GM12878 (cell line): Measurements from ENCODE around the gene SUPT4H1. TPM values are rescaled to one million over a fixed set of nuclear protein-coding genes. Genes with fewer than 3 reads are reported as not detected.

ENCODE experiments used
- ATAC-seq: fragments of 200-7000 bp; cut with Tn5 transposase; 3 replicates; pipeline ENCODE4 v1.9.1; 2020; ENCODE audit warnings: mild to moderate bottlenecking, moderate library complexity
- BruUV-seq: library from RNA; stranded (reverse); fragments of 400-500 nt; replicated peaks from 2 replicates; lab custom pipeline; 2021; lab: Mats Ljungman, UMichigan
- CTCF ChIA-PET: fragments of 300-600 bp; sonication (Branson Sonifier 250); formaldehyde crosslinking; extraction: SDS; loops from one replicate; lab custom pipeline; 2021; ENCODE audit warnings: inconsistent platforms; lab: Yijun Ruan, JAX
- POLR2A ChIA-PET: fragments of 350-600 bp; formaldehyde crosslinking; extraction: SDS; loops from one replicate; lab custom pipeline; 2021; ENCODE audit warnings: inconsistent platforms; lab: Charles Lee
- RAD21 ChIA-PET: fragments of 300-600 bp; sonication (Branson Sonifier 250); formaldehyde crosslinking; loops from one replicate; lab custom pipeline; 2023; ENCODE audit warnings: antibody characterized with exemption; ENCODE audit not compliant: unreplicated experiment; lab: Charles Lee
- SMC1A ChIA-PET: fragments of 300-600 bp; sonication (Branson Sonifier 250); formaldehyde crosslinking; loops from one replicate; lab custom pipeline; 2023; ENCODE audit not compliant: unreplicated experiment, uncharacterized antibody; lab: Charles Lee
- DNase-seq: peaks from one replicate; pipeline ENCODE4 v3.0.0-alpha.2; 2011; ENCODE audit warnings: low read depth, low spot score
- FAIRE-seq: peaks from 3 replicates; lab custom pipeline; 2011; peaks lifted over from hg19 to GRCh38; lab: Jason Lieb, UNC
- H2AFZ ChIP-seq: 2 replicates; pipeline ENCODE4 v1.6.0; 2011; ENCODE audit warnings: low read depth, low read length, control low read depth; ENCODE audit not compliant: control insufficient read depth
- H3K27ac ChIP-seq: 2 replicates; pipeline ENCODE4 v1.5.1; 2011; ENCODE audit warnings: control low read depth; ENCODE audit not compliant: control insufficient read depth, insufficient read depth
- H3K27me3 ChIP-seq, 2 experiments: replicated peaks in 1 of 2; 2 replicates each; pipeline versions ENCODE4 v1.6.0 to v1.6.1; 2011; ENCODE audit warnings: low read length in 1 of 2; ENCODE audit not compliant: control insufficient read depth in 2 of 2, insufficient read depth in 2 of 2
- H3K36me3 ChIP-seq, 2 experiments: 2 replicates each; pipeline ENCODE4 v1.5.1; 2011; ENCODE audit warnings: low read length in 1 of 2; ENCODE audit not compliant: control insufficient read depth in 2 of 2, insufficient read depth in 2 of 2
- H3K4me1 ChIP-seq: 2 replicates; pipeline ENCODE4 v1.6.1; 2011; ENCODE audit warnings: mild to moderate bottlenecking, low read length, moderate library complexity, mixed read lengths; ENCODE audit not compliant: control insufficient read depth, insufficient read depth
- H3K4me2 ChIP-seq: 2 replicates; pipeline ENCODE4 v1.6.0; 2011; ENCODE audit warnings: control low read depth; ENCODE audit not compliant: control insufficient read depth, insufficient read depth
- H3K4me3 ChIP-seq: fragments of 200-600 bp; sonication (generic); 2 replicates; pipeline ENCODE4 v1.5.1; 2016
- H3K79me2 ChIP-seq: 2 replicates; pipeline ENCODE4 v1.6.0; 2011; ENCODE audit warnings: low read length; ENCODE audit not compliant: control insufficient read depth, insufficient read depth
- H3K9ac ChIP-seq: 2 replicates; pipeline ENCODE4 v1.8.0; 2011; ENCODE audit warnings: low read length, control low read depth, mixed read lengths; ENCODE audit not compliant: control insufficient read depth, insufficient read depth
- H3K9me3 ChIP-seq: replicated peaks from 3 replicates; pipeline ENCODE4 v1.5.1; 2011; ENCODE audit warnings: mild to moderate bottlenecking, low read length; ENCODE audit not compliant: control insufficient read depth, insufficient read depth
- H4K20me1 ChIP-seq: 2 replicates; pipeline ENCODE4 v1.6.0; 2011; ENCODE audit not compliant: control insufficient read depth, insufficient read depth
- ATF7 ChIP-seq: fragments of 450-650 bp; IDR thresholded peaks from 2 replicates; pipeline ENCODE4 v1.6.1; 2016; ENCODE audit warnings: low read depth, mild to moderate bottlenecking
- BHLHE40 ChIP-seq, 2 experiments: fragments of 450-650 bp in 1 of 2; IDR thresholded peaks; 2 replicates each; pipeline ENCODE4 v1.6.1; 2011 to 2017; ENCODE audit warnings: low read depth in 2 of 2, borderline replicate concordance in 1 of 2, improper control_type of control experiment in 1 of 2, low read length in 1 of 2, mild to moderate bottlenecking in 1 of 2
- CBX5 ChIP-seq: sonication (generic); IDR thresholded peaks from 2 replicates; pipeline ENCODE4 v1.6.1; 2016; ENCODE audit warnings: low read depth, moderate library complexity, mild to moderate bottlenecking, inconsistent platforms
- EED ChIP-seq: sonication (generic); IDR thresholded peaks from 2 replicates; pipeline ENCODE4 v1.6.1; 2016; ENCODE audit warnings: antibody characterized with exemption, low read depth
- EZH2 ChIP-seq: IDR thresholded peaks from 2 replicates; pipeline ENCODE4 v1.6.1; 2012; ENCODE audit warnings: low read depth, mild to moderate bottlenecking, control low read depth, inconsistent platforms, low read length, borderline replicate concordance; ENCODE audit not compliant: control insufficient read depth
- GABPA ChIP-seq: IDR thresholded peaks from 2 replicates; pipeline ENCODE4 v1.6.1; 2014; ENCODE audit warnings: antibody characterized with exemption, low read depth, mild to moderate bottlenecking, inconsistent platforms
- HDGF ChIP-seq: fragments of 450-650 bp; IDR thresholded peaks from 2 replicates; pipeline ENCODE4 v1.6.1; 2016; ENCODE audit warnings: antibody characterized with exemption
- MYC ChIP-seq: IDR thresholded peaks from 2 replicates; pipeline ENCODE4 v1.6.1; 2011; ENCODE audit warnings: mild to moderate bottlenecking, low read length, moderate library complexity, inconsistent platforms; ENCODE audit not compliant: insufficient read depth, insufficient replicate concordance, insufficient read length, severe bottlenecking
- NBN ChIP-seq: fragments of 450-650 bp; IDR thresholded peaks from 2 replicates; pipeline ENCODE4 v1.6.1; 2016
- POU2F2 ChIP-seq: IDR thresholded peaks from 3 replicates; pipeline ENCODE4 v1.6.1; 2011; ENCODE audit warnings: low read depth, mild to moderate bottlenecking, low read length, borderline replicate concordance
- RAD21 ChIP-seq: IDR thresholded peaks from 2 replicates; pipeline ENCODE4 v1.6.1; 2011; ENCODE audit warnings: mild to moderate bottlenecking, low read depth, low read length, moderate library complexity; ENCODE audit not compliant: insufficient read depth
- RB1 ChIP-seq: fragments of 450-650 bp; formaldehyde crosslinking; IDR thresholded peaks from 2 replicates; pipeline ENCODE4 v1.6.1; 2017; ENCODE audit warnings: mild to moderate bottlenecking, borderline replicate concordance
- SMAD1 ChIP-seq: fragments of 450-650 bp; IDR thresholded peaks from 2 replicates; pipeline ENCODE4 v1.6.1; 2018; ENCODE audit warnings: mild to moderate bottlenecking, low read depth; ENCODE audit not compliant: partially characterized antibody
- SRF ChIP-seq, 2 experiments: IDR thresholded peaks; 2 replicates each; pipeline ENCODE4 v1.6.1; 2011; ENCODE audit warnings: low read depth in 2 of 2, low read length in 2 of 2, mild to moderate bottlenecking in 1 of 2, moderate library complexity in 1 of 2
- YBX1 ChIP-seq: fragments of 450-650 bp; IDR thresholded peaks from 2 replicates; pipeline ENCODE4 v1.6.1; 2016; ENCODE audit warnings: antibody characterized with exemption
- ZNF24 ChIP-seq: fragments of 450-650 bp; IDR thresholded peaks from 2 replicates; pipeline ENCODE4 v1.6.1; 2017; ENCODE audit warnings: antibody characterized with exemption, mild to moderate bottlenecking
- WGBS: methylation state at CpG from one replicate; pipeline ENCODE4 v1.1.6; 2016; ENCODE audit warnings: low lambda C conversion rate; ENCODE audit not compliant: insufficient replicate concordance, insufficient coverage; ENCODE audit errors: missing lambda C conversion rate; 5-methylcytosine and 5-hydroxymethylcytosine counted together
- in situ Hi-C: fragments of 300-500 bp; cut with MboI; formaldehyde crosslinking; loops from 9 replicates; pipeline ENCODE4 v1.14.3; 2018; ENCODE audit warnings: mixed read lengths
- intact Hi-C: fragments of 100-400 bp; cut with micrococcal nuclease; formaldehyde crosslinking; loops from one replicate; pipeline ENCODE4 v1.14.2; 2022; ENCODE audit not compliant: unreplicated experiment
- polyA plus RNA-seq, 11 experiments: library from polyadenylated mRNA; depleted of rRNA in 4 of 11; unstranded in 6 of 11; stranded (reverse) in 5 of 11; fragments of >200 nt; fragmentation: Nextera tagmentation in 4 of 11; fragmentation: Illumina TruSeq in 1 of 11; extraction: Ambion mirVana in 4 of 11; extraction: Trizol in 1 of 11; gene quantifications; 1 replicate in 1 of 11; 2 replicates in 10 of 11; pipeline versions ENCODE4 v1.2.1 to v1.2.3, GENCODE V29; 2011 to 2016; ENCODE audit warnings: inconsistent platforms in 2 of 11, missing spikeins in 2 of 11, low read depth in 1 of 11
- total RNA-seq, 4 experiments: library from RNA; depleted of rRNA in 3 of 4; stranded (reverse); fragments of >200 nt in 3 of 4; fragmentation: Illumina TruSeq in 1 of 4; extraction: Trizol in 1 of 4; gene quantifications; 2 replicates each; pipeline versions ENCODE4 v1.2.1 to v1.2.3, GENCODE V29; 2013 to 2021
- TF ChIP-seq, protein P1 (sequence below): fragments of 450-650 bp; IDR thresholded peaks from 2 replicates; pipeline ENCODE4 v1.6.1; 2018; ENCODE audit warnings: borderline replicate concordance, mild to moderate bottlenecking; ENCODE audit not compliant: partially characterized antibody
- TF ChIP-seq, protein P2 (sequence below): fragments of 450-650 bp; IDR thresholded peaks from 2 replicates; pipeline ENCODE4 v1.6.1; 2017; ENCODE audit warnings: mild to moderate bottlenecking, low read depth, inconsistent platforms; ENCODE audit not compliant: poor library complexity, severe bottlenecking

SUPT4H1 gene
- total and polyA plus RNA-seq, 10 of the 15 experiments (the other 5 are each of a cell fraction or from before 2014, with no cell fraction given) = 83.8 to 293 (median 128) TPM

DNA sequence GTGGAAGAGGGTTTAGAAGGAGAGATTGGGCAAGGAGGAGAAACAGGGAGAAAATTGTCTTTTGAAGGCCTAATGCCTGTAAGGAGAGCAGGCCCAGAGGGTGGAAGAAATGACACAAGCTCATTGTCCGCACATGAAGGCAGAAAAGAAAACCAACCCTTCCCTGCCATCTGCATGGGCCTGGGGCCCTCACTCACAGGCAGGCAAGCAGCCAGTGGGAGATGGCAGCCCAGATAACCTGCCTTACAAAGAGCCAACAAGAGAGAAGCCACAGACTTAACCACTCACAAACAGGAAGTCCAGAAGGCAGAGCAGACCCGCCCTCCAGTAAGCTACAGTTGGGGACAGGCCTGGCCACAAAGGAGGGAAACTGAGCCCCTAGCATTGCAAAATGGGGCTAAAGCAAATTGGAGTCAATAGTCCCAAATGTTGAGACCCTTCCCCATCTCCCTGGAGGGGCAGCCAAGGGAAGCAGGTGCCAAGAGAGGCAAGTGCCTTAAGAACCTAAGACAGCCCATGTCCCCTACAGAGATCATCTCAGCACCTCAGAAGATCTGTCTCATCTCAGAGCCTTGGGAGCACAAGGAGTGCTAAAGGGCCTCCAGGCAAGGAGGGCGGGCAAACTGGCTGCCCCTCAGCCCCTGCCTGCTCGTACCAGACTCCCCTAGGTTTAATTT lies 16.1 kb downstream of the SUPT4H1 start:
- ChIA-PET SMC1A (interaction anchor here (2.4 to 10.3 kb wide), 6 partner anchors 8 to 79 kb away, joined by 9 to 195 read pairs (median 30); partner anchors contain the start of genes RNF43, SUPT4H1 and TSPOAP1), POLR2A (interaction anchor here (0.5 to 18.5 kb wide), 7 partner anchors 8 to 336 kb away, joined by 3 to 373 read pairs (median 61); partner anchors contain the start of genes RNF43, SUPT4H1 and TSPOAP1), CTCF (interaction anchor here (2.9 to 4.3 kb wide), 4 partner anchors 10 to 79 kb away, joined by 18 to 53 read pairs (median 27); partner anchors contain the start of genes RNF43 and SUPT4H1), RAD21 (interaction anchor here (1.1 to 18.1 kb wide), 9 partner anchors 8 to 92 kb away, joined by 4 to 323 read pairs (median 11); partner anchors contain the start of genes RNF43 and SUPT4H1)
- peak overlapping the region; percentile 100 for H3K9ac ChIP-seq
- peaks cover 48% of the 10 kb centered on the region for H3K4me1 ChIP-seq
- in situ Hi-C loops (loop anchor here (10.0 kb wide), 1 partner anchor 1499 kb away; no protein-coding TSS in a partner anchor), intact Hi-C loops (loop anchor here (5.0 kb wide), 1 partner anchor 434 kb away; no protein-coding TSS in a partner anchor)
- 0% methylated on average over 4 of the region's 4 CpGs for WGBS
- ATAC-seq = peak; percentile 12
- peak; percentile 57 for FAIRE-seq
- H3K27me3 ChIP-seq = no peaks in the 10 kb centered on the region
- H3K9me3 ChIP-seq = no peaks in the 10 kb centered on the region; the same call in 2 of the 3 replicates
- peak overlapping the region; percentile 99 for H3K4me2 ChIP-seq
- H2AFZ ChIP-seq = no peak overlapping the region
- DNase-seq = peak; percentile 76
- H3K27ac ChIP-seq = peak overlapping the region; percentile 100
- H3K4me3 ChIP-seq = peak overlapping the region; percentile 83
- no TSS peak for BruUV-seq
- H3K79me2 ChIP-seq = peaks cover 96% of the 10 kb centered on the region
- peaks cover 3 to 7% of the 10 kb centered on the region in 2 experiments; a peak in 3 of 4 replicates for H3K36me3 ChIP-seq
- no peaks in the 10 kb centered on the region; the same call in 1 of the 2 replicates for H4K20me1 ChIP-seq
- TF ChIP-seq YBX1 = no peak
- TF ChIP-seq, protein P1, sequence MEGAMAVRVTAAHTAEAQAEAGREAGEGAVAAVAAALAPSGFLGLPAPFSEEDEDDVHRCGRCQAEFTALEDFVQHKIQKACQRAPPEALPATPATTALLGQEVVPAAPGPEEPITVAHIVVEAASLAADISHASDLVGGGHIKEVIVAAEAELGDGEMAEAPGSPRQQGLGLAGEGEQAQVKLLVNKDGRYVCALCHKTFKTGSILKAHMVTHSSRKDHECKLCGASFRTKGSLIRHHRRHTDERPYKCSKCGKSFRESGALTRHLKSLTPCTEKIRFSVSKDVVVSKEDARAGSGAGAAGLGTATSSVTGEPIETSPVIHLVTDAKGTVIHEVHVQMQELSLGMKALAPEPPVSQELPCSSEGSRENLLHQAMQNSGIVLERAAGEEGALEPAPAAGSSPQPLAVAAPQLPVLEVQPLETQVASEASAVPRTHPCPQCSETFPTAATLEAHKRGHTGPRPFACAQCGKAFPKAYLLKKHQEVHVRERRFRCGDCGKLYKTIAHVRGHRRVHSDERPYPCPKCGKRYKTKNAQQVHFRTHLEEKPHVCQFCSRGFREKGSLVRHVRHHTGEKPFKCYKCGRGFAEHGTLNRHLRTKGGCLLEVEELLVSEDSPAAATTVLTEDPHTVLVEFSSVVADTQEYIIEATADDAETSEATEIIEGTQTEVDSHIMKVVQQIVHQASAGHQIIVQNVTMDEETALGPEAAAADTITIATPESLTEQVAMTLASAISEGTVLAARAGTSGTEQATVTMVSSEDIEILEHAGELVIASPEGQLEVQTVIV = peak; percentile 27
- TF ChIP-seq SMAD1 = peak; percentile 80
- no peak for TF ChIP-seq GABPA
- TF ChIP-seq HDGF = 0 out of 2 replicates have a peak, but pooled peaks have one; percentile 20
- TF ChIP-seq POU2F2 = peak; percentile 65; the same call in 1 of the 3 replicates
- no peak for TF ChIP-seq EZH2
- TF ChIP-seq CBX5 = no peak
- TF ChIP-seq RB1 = no peak; the same call in 1 of the 2 replicates
- TF ChIP-seq ATF7 = peak; percentile 31
- no peak for TF ChIP-seq RAD21
- TF ChIP-seq, protein P2, sequence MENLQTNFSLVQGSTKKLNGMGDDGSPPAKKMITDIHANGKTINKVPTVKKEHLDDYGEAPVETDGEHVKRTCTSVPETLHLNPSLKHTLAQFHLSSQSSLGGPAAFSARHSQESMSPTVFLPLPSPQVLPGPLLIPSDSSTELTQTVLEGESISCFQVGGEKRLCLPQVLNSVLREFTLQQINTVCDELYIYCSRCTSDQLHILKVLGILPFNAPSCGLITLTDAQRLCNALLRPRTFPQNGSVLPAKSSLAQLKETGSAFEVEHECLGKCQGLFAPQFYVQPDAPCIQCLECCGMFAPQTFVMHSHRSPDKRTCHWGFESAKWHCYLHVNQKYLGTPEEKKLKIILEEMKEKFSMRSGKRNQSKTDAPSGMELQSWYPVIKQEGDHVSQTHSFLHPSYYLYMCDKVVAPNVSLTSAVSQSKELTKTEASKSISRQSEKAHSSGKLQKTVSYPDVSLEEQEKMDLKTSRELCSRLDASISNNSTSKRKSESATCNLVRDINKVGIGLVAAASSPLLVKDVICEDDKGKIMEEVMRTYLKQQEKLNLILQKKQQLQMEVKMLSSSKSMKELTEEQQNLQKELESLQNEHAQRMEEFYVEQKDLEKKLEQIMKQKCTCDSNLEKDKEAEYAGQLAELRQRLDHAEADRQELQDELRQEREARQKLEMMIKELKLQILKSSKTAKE = no peak
- TF ChIP-seq EED = no peak
- peak; percentile 76 for TF ChIP-seq ZNF24
- TF ChIP-seq SRF (IDR thresholded peaks at IDR 0.05; ENCODE audit: low read depth in 2 of 2, low read length in 2 of 2) = no peak
- no peak for TF ChIP-seq MYC
- TF ChIP-seq BHLHE40 (IDR thresholded peaks at IDR 0.05; ENCODE audit: borderline replicate concordance in 1 of 2, low read depth in 2 of 2, low read length in 1 of 2) = no peak
- TF ChIP-seq NBN = 0 out of 2 replicates have a peak, but pooled peaks have one; percentile 66
